GM19467 (cell line): ENCODE data around the gene EBF3.

Experiments
- ATAC-seq: cut with Tn5 transposase; IDR thresholded peaks from one replicate; pipeline ENCODE4 v1.9.1; 2021; ENCODE audit warnings: mild to moderate bottlenecking, moderate library complexity; ENCODE audit not compliant: unreplicated experiment

The EBF3 gene

GRCh38 chr10:129963641-129964501 is at the start of gene EBF3:
TSS of gene EBF3 (minus strand) at chr10:129964274. CDS start at chr10:129963768, 506 bp downstream.
- no peak for ATAC-seq

- no peak for ATAC-seq
Observed at GRCh38 chr10:130013335-130014262, 49.5 kb upstream of the EBF3 start.

GRCh38 chr10:130012129-130012528 is 48.1 kb upstream of the EBF3 start:
- no peak for ATAC-seq

- no peak for ATAC-seq
Observed at GRCh38 chr10:130010653-130011052, 46.6 kb upstream of the EBF3 start.

GRCh38 chr10:130009228-130009627 is 45.2 kb upstream of the EBF3 start:
- no peak for ATAC-seq

- ATAC-seq: no peak
Observed at GRCh38 chr10:130003787-130004613, 39.9 kb upstream of the EBF3 start.

- no peak for ATAC-seq
Observed at GRCh38 chr10:130003166-130003565, 39.1 kb upstream of the EBF3 start.

- ATAC-seq: no peak
Observed at GRCh38 chr10:130002606-130003005, 38.5 kb upstream of the EBF3 start.

GRCh38 chr10:130000918-130001317 is 36.8 kb upstream of the EBF3 start:
- no peak for ATAC-seq

- no peak for ATAC-seq
Observed at GRCh38 chr10:129999140-129999539, 35.1 kb upstream of the EBF3 start.

GRCh38 chr10:129993621-129994020 is 29.5 kb upstream of the EBF3 start:
- ATAC-seq: no peak

- ATAC-seq: no peak
Observed at GRCh38 chr10:129992356-129992755, 28.3 kb upstream of the EBF3 start.

- ATAC-seq: no peak
Observed at GRCh38 chr10:129982825-129983224, 18.8 kb upstream of the EBF3 start.

- no peak for ATAC-seq
Observed at GRCh38 chr10:129978980-129979379, 14.9 kb upstream of the EBF3 start.

- ATAC-seq: no peak
Observed at GRCh38 chr10:129978322-129978721, 14.2 kb upstream of the EBF3 start.

- ATAC-seq: no peak
Observed at GRCh38 chr10:129977794-129978193, 13.7 kb upstream of the EBF3 start.

GRCh38 chr10:129973674-129974059 is 9.6 kb upstream of the EBF3 start:
- no peak for ATAC-seq

GRCh38 chr10:129972966-129973673 is 9.0 kb upstream of the EBF3 start:
- no peak for ATAC-seq

- no peak for ATAC-seq
Observed at GRCh38 chr10:129972145-129972965, 8.3 kb upstream of the EBF3 start.
